ENCODE measurements around the gene RNF5. TPM values are rescaled to one million over a fixed set of nuclear protein-coding genes. Genes with fewer than 3 reads are reported as not detected.

Gene RNF5
- total and polyA plus RNA-seq, 9 of the 15 experiments (the other 6 are each of a cell fraction or from before 2014, with no cell fraction given) = 62.2 to 245 (median 129) TPM

DNA sequence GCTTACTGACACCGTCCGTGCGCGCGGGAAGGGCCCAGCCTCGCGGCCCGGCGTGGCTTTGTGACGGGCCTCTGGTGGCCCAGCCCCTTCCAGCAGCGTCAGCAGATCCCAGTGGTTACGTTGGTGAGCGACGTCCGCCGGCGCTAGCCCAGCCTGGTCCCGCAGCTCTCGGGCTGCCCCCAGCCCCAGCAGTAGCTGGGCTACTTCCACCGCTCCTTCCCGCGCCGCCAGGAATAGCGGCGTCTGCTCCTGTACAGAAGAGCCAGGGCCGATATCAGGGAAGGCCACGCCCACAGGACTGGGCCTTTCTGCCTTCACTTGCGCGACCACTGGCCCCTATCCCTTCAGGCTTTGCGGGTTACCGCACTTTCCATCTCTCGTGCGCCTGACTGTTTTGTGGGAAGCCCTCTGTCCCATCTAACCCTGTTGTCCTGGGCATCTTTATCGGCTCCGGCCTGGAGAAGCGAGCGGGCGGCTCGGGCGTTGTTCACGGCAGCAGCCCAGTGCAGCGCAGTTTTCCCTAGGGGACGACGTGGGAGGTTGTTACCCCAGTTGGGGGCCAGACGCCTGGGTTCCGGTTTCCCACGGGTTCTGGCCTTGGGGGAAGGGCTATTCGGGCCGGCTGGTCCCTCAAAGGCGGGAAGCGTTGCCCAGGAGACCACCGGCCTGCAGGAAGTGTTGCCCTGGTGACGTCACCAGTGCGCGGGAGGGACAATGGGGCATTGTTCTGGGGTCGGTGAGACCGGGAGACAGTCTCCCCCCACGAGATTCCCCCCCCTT lies 17.9 kb downstream of the RNF5 start (continued):
- TF ChIP-seq EZH2 (IDR thresholded peaks at IDR 0.05; ENCODE audit: borderline replicate concordance, low read depth, low read length) (no peak), NELFE (IDR thresholded peaks at IDR 0.05; ENCODE audit: insufficient read depth, insufficient read length) (no peak), CXXC5 (CRISPR knock-in tag; IDR thresholded peaks at IDR 0.05) (peak; percentile 98), POLR2H (tag; IDR thresholded peaks at IDR 0.05; ENCODE audit: low read depth) (peak; percentile 86), ILF3 (IDR thresholded peaks at IDR 0.05; ENCODE audit: borderline replicate concordance) (peak; percentile 13; the same call in 1 of the 2 replicates), ZBTB7A (IDR thresholded peaks at IDR 0.05; ENCODE audit: borderline replicate concordance, control insufficient read depth, low read depth, low read length) (peak; percentile 58; the same call in 1 of the 2 replicates), ZBTB9 (CRISPR knock-in tag; IDR thresholded peaks at IDR 0.05) (peak; percentile 49; the same call in 1 of the 2 replicates), PHB2 (IDR thresholded peaks at IDR 0.05; ENCODE audit: low read depth) (no peak; the same call in none of the 2 replicates), KDM4B (IDR thresholded peaks at IDR 0.05; ENCODE audit: borderline replicate concordance in 2 of 2, low read depth in 1 of 2) (peak in 1 of 2 experiments; percentile 51; a peak in 1 of 4 replicates), TRIM28 (IDR thresholded peaks at IDR 0.05) (no peak), ESRRB (CRISPR knock-in tag; IDR thresholded peaks at IDR 0.05; ENCODE audit: borderline replicate concordance) (0 out of 2 replicates have a peak, but pooled peaks have one; percentile 45), ZNF707 (CRISPR knock-in tag; conservative IDR thresholded peaks at IDR 0.05) (no peak), SMARCA4 (IDR thresholded peaks at IDR 0.05) (no peak; the same call in 1 of the 2 replicates), NFRKB (IDR thresholded peaks at IDR 0.05; ENCODE audit: low read depth) (peak; percentile 96), MTA1 (IDR thresholded peaks at IDR 0.05; ENCODE audit: borderline replicate concordance) (peak; percentile 97), CC2D1A (IDR thresholded peaks at IDR 0.05) (no peak), ZFP36 (IDR thresholded peaks at IDR 0.05; ENCODE audit: low read depth, low read length, partially characterized antibody) (no peak), DPF2 (IDR thresholded peaks at IDR 0.05) (peak; percentile 60), THAP12 (CRISPR knock-in tag; IDR thresholded peaks at IDR 0.05) (peak; percentile 97)
- TF ChIP-seq, protein P1, sequence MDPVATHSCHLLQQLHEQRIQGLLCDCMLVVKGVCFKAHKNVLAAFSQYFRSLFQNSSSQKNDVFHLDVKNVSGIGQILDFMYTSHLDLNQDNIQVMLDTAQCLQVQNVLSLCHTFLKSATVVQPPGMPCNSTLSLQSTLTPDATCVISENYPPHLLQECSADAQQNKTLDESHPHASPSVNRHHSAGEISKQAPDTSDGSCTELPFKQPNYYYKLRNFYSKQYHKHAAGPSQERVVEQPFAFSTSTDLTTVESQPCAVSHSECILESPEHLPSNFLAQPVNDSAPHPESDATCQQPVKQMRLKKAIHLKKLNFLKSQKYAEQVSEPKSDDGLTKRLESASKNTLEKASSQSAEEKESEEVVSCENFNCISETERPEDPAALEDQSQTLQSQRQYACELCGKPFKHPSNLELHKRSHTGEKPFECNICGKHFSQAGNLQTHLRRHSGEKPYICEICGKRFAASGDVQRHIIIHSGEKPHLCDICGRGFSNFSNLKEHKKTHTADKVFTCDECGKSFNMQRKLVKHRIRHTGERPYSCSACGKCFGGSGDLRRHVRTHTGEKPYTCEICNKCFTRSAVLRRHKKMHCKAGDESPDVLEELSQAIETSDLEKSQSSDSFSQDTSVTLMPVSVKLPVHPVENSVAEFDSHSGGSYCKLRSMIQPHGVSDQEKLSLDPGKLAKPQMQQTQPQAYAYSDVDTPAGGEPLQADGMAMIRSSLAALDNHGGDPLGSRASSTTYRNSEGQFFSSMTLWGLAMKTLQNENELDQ (CRISPR knock-in tag; IDR thresholded peaks at IDR 0.05; ENCODE audit: borderline replicate concordance) = peak; percentile 20; the same call in 1 of the 2 replicates
- TF ChIP-seq, protein P2, sequence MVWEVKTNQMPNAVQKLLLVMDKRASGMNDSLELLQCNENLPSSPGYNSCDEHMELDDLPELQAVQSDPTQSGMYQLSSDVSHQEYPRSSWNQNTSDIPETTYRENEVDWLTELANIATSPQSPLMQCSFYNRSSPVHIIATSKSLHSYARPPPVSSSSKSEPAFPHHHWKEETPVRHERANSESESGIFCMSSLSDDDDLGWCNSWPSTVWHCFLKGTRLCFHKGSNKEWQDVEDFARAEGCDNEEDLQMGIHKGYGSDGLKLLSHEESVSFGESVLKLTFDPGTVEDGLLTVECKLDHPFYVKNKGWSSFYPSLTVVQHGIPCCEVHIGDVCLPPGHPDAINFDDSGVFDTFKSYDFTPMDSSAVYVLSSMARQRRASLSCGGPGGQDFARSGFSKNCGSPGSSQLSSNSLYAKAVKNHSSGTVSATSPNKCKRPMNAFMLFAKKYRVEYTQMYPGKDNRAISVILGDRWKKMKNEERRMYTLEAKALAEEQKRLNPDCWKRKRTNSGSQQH (CRISPR knock-in tag; IDR thresholded peaks at IDR 0.05) = no peak

Data from K562 (cell line).